Measurements from ENCODE around the gene TALDO1. TPM values are rescaled to one million over a fixed set of nuclear protein-coding genes. Genes with fewer than 3 reads are reported as not detected.

Gene TALDO1
- total and polyA plus RNA-seq, 2 donors (not counting 3 experiments of a cell fraction or from before 2014, with no cell fraction given), result 211 to 294 TPM

- Histone ChIP-seq H3K9ac (replicated peaks; ENCODE audit: extremely low read depth, insufficient read depth, low read length) (no peak overlapping the region), H3K4me1 (ENCODE audit: control insufficient read depth, extremely low read depth, insufficient read depth, low read length) (peaks cover 15% of the 10 kb centered on the region), H3K9me3 (replicated peaks; ENCODE audit: control insufficient read depth, insufficient read depth, low read length) (no peaks in the 10 kb centered on the region), H3K4me2 (ENCODE audit: insufficient read depth, low read length) (no peak overlapping the region), H3K79me2 (ENCODE audit: control insufficient read depth, insufficient read depth, low read length) (peaks cover 3% of the 10 kb centered on the region), H4K20me1 (replicated peaks; ENCODE audit: control insufficient read depth, extremely low read depth, insufficient read depth, low read length) (no peaks in the 10 kb centered on the region), H2AFZ (ENCODE audit: low read depth, low read length) (no peak overlapping the region), H3K36me3 (ENCODE audit: control insufficient read depth in 2 of 2, extremely low read depth in 1 of 2, insufficient read depth in 2 of 2, low read length in 2 of 2) (peaks cover 0 to 20% of the 10 kb centered on the region in 2 experiments), H3K27ac (ENCODE audit: insufficient read depth, low read depth, low read length) (no peak overlapping the region), H3K9me1 (replicated peaks; ENCODE audit: control insufficient read depth, extremely low read depth, insufficient read depth, low read length) (no peaks in the 10 kb centered on the region), H3K27me3 (ENCODE audit: control insufficient read depth in 2 of 2, insufficient read depth in 2 of 2, low read length in 2 of 2) (no peaks in the 10 kb centered on the region), H3K4me3 (replicated peaks in 1 of 3; ENCODE audit: insufficient read depth in 1 of 3, low read depth in 1 of 3, low read length in 3 of 3) (no peak overlapping the region)
- TF ChIP-seq MYC (IDR thresholded peaks at IDR 0.05; ENCODE audit: low read depth, low read length) (no peak), MAX (IDR thresholded peaks at IDR 0.05; ENCODE audit: insufficient read depth, insufficient read length) (no peak), POLR2A (IDR thresholded peaks at IDR 0.05; ENCODE audit: low read depth, low read length) (no peak), GATA2 (IDR thresholded peaks at IDR 0.05; ENCODE audit: insufficient read depth, insufficient read length, low read depth, low read length) (no peak), EZH2 (IDR thresholded peaks at IDR 0.05; ENCODE audit: borderline replicate concordance, low read depth, low read length, severe bottlenecking) (no peak), FOS (IDR thresholded peaks at IDR 0.05; ENCODE audit: borderline replicate concordance, insufficient read depth, low read length) (no peak), POLR2AphosphoS5 (IDR thresholded peaks at IDR 0.05; ENCODE audit: insufficient read depth, low read depth, low read length) (no peak), JUN (IDR thresholded peaks at IDR 0.05; ENCODE audit: borderline replicate concordance, insufficient read depth, insufficient read length, low read depth) (no peak)
- TF ChIP-seq, protein P1, sequence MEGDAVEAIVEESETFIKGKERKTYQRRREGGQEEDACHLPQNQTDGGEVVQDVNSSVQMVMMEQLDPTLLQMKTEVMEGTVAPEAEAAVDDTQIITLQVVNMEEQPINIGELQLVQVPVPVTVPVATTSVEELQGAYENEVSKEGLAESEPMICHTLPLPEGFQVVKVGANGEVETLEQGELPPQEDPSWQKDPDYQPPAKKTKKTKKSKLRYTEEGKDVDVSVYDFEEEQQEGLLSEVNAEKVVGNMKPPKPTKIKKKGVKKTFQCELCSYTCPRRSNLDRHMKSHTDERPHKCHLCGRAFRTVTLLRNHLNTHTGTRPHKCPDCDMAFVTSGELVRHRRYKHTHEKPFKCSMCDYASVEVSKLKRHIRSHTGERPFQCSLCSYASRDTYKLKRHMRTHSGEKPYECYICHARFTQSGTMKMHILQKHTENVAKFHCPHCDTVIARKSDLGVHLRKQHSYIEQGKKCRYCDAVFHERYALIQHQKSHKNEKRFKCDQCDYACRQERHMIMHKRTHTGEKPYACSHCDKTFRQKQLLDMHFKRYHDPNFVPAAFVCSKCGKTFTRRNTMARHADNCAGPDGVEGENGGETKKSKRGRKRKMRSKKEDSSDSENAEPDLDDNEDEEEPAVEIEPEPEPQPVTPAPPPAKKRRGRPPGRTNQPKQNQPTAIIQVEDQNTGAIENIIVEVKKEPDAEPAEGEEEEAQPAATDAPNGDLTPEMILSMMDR (IDR thresholded peaks at IDR 0.05; ENCODE audit: extremely low read depth in 1 of 2, insufficient read depth in 1 of 2, low read depth in 1 of 2, low read length in 2 of 2), result no peak
- BruUV-seq (replicated peaks), result no TSS peak
- intact Hi-C loops (cut with micrococcal nuclease), result no loop called here
- CTCF ChIA-PET, result interaction anchor here (0.6 kb wide), 1 partner anchor 72 kb away, joined by 3 read pairs; no protein-coding TSS in a partner anchor
- POLR2A ChIA-PET, result no interaction called here
- no peak for DNase-seq (ENCODE audit: low read depth, low spot score)
- FAIRE-seq, result no peak
- dilution Hi-C loops (cut with MboI; ENCODE audit: extremely low pct_ligation_motif_present, low sequenced_read_pairs), result no loop called here
These were observed 55.6 kb downstream of the TALDO1 start for GRCh38 chr11:802693-803466.

Data from endothelial cell of umbilical vein (primary cell).